ENCODE measurements around the gene PARD6G.

Gene PARD6G

DNA sequence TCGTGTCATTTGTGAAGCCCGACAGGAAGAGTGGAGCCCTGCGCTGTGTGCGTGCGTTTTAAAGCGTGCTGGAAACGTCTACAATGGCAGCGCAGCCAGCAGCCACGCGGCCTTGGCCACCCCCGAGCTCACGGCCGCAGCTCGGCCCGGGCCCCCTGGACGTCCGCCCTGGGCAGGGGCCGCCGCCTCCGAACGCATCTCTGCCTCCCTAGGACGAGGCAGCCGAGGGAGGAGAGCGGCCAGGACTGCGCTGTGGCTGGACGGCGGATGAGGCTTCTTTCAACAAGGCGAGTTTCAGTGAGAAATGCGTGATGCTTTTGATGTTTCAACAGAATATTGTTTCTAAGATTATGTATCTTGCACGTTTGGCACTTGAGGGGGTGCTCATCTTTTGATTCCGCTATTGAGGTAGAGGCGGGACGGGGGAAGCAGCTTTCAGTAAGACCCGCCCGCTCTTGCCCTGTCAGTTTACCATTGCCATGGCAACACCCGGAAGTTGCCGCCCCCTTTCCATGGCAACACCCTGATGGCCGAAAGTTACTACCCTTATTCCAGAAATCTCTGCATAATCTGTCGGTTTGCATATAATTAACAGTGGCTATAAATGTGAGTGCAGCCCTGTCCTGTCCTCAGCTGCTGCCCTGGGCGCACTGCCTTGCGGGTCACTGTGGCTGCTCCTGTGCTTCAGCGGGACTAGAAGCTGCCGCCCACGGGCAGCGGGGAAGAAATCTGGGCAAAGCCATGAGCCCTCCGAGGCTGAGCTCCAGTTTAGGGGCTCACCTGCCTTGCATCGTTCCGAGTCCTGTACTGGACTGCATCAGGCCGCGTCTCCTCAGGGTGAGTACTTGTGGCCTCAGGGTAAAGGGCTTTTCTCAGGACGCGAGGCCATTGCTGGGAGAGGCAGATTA lies 99.6 kb downstream of the PARD6G start:
- DNase-seq (ENCODE audit: low read depth, low spot score): no peak

DNA sequence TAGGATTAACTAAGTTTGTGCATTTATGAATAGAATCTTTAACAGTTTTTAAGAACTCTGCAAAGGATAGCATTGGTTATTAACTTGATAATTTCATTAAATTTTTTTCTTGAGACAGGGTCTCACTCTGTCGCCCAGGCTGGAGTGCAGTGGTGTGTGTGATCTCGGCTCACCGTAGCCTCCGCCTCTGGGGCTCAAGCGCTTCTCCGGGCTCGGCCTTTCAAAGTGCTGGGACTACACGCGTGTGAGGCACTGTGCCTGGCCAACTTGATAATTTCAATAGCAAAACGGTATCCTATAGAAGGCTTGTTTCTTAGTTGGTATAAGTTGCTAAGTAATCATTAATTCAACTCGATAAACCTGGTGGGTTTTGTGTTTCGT lies 100.3 kb downstream of the PARD6G start:
- no peak for DNase-seq (ENCODE audit: low read depth, low spot score)

DNA sequence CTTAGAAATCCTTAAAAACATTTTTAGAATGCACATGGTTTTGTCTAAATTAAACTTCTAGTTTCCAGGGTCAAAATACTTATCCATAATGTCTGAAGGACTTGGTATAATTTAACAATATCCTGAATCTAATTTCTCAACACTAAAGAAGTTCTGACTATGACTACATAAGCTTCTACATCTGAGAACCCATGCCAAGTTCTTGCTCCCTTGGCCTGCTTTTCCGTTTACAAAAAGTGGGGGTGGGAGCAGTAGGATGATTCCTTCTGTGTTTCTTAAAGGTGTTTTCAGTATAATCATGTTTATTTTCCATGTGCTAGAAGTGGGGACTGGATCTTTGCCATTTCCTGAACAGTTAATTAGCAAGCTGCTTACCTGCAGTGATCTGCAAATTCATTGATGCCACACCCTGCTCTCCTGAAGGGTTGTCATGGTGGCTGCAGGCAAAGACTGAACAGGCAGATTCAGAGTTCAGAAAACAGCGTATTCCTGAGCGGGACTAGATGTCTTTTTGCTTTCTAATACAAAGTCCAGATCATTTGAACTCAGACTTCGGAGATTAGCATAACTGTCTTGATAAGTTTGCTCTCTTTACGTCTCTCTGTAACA lies 102.0 kb downstream of the PARD6G start:
- DNase-seq (ENCODE audit: low read depth, low spot score): no peak

DNA sequence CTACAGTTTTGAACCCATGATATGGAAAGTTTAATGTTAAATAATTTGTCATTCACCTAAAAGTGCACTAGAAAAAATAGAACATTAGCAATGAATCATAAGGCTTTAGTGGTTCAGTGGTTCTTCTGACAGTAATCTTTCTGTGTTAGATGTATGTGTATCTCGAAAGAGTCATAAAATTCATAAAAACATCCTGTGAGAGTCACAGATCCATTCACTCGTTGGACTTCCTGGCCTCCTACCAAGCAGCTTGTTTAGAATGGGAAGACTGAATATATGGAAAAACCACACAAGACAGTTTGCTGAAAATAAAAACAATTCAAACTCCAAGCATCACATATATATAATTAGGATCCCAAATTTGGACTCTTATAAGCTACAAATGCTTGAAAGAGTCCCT lies 103.4 kb downstream of the PARD6G start:
- DNase-seq (ENCODE audit: low read depth, low spot score): no peak

DNA sequence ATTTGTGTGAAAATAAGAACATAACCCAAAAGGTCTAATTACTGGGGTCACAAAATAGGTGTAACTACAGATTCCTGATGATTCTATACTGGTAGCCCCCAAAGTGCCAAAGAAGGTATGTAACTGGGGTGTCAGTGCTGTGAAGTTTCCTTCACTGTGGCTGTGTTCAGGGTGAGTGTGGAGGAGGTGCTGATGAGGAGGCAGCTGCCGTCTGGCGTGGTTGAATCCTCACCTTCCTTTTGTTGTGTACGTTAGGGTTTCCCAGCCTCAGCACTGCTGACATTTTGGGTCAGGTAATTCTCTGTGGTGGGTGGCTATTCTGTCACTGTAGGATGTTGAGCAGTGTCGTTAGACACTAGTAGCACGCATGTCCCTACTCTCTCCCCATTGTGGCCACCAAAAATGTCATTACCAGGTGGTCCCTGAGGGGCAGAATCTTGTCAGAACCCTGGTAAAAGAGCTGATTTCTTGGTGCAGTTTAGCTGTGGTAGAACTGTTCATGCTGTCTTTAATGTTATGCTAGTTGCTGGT lies 106.8 kb downstream of the PARD6G start:
- DNase-seq (ENCODE audit: low read depth, low spot score): no peak

DNA sequence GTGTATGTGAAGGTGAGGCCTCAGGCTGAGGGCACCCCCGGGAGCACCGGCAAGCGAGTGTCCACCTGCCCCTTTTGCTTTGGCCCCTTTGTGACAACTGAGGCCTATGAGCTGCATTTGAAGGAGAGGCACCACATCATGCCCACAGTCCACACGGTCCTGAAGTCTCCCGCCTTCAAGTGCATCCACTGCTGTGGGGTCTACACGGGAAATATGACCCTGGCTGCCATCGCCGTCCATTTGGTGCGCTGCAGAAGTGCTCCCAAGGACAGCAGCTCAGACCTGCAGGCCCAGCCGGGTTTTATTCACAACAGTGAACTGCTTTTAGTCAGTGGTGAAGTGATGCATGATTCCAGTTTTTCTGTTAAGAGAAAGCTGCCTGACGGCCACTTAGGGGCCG lies 109.3 kb downstream of the PARD6G start:
- DNase-seq (ENCODE audit: low read depth, low spot score): no peak

DNA sequence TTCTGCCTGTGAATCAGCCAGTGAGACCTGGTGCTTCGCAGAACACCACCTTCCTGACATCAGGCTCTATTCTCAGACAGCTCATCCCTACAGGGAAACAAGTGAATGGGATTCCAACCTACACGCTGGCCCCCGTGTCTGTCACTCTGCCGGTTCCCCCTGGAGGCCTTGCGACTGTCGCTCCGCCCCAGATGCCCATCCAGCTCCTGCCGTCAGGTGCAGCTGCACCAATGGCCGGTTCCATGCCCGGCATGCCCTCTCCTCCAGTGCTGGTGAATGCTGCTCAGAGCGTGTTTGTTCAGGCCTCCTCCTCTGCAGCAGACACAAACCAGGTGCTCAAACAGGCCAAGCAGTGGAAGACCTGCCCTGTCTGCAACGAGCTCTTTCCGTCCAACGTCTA lies 110.2 kb downstream of the PARD6G start:
- no peak for DNase-seq (ENCODE audit: low read depth, low spot score)

DNA sequence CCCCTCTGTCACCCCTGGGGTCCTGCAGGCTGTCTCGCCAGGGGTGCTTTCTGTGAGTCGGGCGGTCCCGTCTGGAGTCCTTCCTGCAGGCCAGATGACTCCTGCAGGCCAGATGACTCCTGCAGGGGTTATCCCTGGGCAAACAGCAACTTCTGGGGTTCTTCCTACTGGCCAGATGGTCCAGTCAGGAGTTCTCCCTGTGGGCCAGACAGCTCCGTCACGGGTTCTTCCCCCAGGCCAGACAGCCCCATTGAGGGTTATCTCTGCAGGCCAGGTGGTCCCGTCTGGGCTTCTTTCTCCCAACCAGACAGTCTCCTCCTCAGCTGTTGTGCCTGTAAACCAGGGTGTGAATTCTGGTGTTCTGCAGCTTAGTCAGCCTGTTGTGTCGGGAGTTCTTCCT lies 110.6 kb downstream of the PARD6G start:
- no peak for DNase-seq (ENCODE audit: low read depth, low spot score)

DNA sequence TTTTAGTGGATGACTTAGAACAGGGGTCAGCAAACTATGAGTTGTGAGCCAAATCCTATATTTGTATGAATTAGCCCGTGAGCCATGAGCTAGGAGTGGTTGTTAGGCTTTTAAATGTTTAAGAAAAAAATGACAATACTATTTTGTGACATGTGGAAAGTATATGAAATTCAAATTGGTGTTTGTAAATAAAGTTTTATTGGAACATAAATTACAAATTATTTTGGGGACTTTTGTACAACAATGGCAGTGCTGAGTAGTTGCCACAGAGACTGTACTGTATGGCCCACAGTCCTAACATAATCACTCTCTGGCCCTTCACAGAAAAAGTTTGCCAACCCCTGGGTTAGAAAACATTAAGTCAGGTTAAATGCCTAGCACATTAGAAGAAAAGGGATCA lies 112.2 kb downstream of the PARD6G start:
- no peak for DNase-seq (ENCODE audit: low read depth, low spot score)

DNA sequence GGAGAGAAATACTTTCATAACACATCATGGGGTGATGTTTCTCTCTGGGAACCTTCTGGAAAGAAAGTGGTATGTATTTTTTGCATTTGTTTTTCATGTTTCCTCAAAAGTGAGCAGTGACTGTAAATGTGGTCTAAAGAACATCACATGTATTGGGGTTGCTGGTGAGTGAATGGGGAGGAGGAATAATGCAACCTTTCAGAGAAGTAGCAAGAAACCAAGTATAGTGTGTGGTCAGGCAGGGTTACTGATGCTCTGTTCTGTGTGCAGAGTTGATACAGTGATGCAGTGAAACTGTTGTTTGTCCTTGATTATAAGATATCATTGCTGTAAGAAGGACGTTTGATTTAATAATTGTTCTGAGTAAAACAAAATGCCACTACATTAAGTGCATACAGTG lies 114.2 kb downstream of the PARD6G start:
- DNase-seq (ENCODE audit: low read depth, low spot score): no peak

DNA sequence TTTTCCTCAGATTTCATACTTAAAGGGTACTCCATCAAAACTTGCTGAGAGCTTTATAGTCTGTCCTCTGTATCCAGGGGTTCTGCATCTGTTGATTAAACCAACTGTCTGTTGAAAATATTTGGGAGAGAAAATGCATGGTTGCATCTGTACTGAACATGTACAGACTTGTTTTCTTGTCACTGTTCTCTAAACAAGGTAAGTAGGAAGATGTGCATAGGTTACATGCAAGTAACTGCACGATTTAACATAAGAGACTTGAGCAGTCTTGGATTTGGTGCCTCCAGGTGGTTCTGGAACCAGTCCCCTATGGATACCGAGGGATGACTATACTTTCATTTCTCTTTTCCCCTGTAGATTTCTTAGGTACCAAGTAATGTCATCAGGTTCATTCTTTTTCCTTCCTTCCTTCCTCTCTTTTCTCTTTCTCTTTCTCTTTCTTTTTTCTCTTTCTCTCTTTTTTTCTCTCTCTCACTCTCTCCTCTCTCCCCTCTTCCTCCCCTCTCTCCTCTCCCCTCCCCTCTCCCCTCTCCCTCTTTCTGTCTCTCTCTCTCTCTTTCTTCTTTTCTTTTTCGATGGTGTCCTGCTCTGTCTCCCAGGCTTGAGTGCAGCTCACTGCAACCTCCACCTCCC lies 115.0 kb downstream of the PARD6G start:
- no peak for DNase-seq (ENCODE audit: low read depth, low spot score)

DNA sequence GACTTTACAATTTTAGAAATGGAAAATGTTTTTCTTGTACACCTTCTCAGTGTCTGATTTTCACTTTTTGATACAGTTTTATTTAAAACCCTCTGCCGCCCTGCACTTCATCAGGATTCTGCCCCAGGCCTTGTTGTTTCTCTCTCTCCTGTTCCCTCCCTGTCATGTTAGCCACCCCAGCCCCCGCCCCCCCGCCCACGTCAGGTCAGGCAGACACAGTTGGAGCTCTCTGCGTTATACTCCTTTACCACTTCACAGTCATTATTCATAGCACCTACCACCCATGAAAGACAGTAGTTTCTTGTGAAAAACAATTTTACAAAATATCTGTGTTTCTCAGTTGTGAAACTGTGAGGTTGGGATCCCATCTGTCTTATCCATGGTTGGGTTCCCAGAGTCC lies 116.8 kb downstream of the PARD6G start:
- no peak for DNase-seq (ENCODE audit: low read depth, low spot score)

DNA sequence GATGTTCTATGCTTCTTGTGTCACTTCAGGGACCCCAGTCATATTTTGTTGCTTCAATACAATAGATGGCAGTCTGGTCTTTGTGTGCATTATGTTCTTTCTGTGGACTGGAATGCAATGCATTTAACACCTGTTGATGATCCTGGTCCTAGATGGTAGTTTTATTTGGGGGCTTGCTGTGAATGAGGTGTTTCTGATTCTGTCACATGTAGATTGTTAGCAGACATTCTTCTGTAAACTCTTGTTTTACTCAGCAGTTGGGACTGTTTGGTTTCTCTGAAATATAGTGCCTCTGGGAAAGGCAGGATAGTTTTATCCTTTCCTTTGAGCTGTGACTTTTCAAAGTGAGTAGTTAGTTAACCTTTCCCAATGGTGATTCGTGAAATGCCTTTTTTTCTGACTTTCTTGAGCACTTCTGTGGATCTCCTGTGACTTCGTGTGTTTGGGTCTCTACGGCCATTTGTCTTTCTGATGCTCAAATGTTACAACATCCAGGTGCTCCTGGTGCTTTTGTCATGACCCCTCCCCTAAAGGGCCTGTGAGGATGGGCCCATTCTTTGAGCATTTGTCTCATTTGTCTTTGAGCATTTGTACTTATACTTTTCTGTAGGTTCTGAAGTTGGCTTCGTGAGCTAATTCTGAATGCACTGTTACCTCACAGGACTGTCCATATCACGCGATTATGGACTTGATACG lies 117.5 kb downstream of the PARD6G start:
- DNase-seq (ENCODE audit: low read depth, low spot score): no peak

DNA sequence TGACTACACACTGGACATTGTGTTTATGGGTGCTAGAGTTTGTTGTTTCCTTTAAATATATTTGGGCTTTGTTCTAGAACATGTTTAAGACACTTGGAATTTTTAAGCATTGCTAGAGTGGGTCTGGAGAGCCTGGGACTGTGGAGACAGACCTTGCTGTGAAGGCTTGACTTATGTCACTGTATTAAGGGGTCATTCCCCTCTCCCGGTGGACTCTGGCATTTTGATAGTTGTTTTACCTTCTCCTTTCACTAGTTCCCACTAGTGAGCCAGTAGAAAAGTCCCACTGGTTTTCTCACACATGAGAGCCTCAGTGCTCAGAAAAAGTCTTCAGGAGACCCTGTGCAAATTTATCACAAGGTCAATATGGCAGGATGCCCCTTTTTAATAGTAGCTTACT lies 119.7 kb downstream of the PARD6G start:
- no peak for DNase-seq (ENCODE audit: low read depth, low spot score)

DNA sequence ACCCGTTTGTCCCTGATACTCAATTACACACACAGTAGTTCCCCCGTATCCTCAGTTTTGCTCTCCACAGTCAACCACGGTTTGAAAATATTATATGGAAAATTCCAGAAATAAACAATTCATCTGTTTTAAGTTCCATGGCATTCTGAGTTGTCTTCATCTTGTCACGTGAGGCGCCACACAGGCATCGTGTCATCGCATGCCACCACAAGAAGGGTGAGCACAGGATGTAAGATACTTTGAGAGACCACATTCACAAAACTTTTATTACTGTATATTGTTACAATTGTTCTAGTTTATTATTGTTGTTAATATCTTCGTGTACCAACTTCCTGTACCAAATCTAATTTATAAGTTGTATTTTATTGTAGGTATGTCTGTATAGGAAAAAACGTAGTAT lies 120.5 kb downstream of the PARD6G start:
- DNase-seq (ENCODE audit: low read depth, low spot score): no peak

DNA sequence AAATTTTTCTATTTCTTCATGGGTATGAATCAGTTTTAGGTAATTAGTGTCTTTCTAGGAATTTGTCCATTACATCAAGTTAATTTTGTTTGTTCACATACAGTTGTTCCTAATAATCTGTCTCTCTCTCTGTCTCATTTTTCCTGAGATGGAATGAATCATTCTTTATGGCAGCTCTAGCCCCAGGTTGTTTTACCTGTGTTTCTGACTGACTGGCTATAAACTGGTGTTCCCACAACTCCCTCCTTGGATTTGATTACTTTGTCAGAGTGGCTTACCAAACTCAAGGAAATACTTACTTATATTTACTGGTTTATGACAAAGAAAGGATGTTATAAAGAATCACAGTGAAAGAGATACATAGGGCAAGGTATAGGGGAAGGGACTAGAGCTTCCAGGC lies 123.2 kb downstream of the PARD6G start:
- no peak for DNase-seq (ENCODE audit: low read depth, low spot score)

DNA sequence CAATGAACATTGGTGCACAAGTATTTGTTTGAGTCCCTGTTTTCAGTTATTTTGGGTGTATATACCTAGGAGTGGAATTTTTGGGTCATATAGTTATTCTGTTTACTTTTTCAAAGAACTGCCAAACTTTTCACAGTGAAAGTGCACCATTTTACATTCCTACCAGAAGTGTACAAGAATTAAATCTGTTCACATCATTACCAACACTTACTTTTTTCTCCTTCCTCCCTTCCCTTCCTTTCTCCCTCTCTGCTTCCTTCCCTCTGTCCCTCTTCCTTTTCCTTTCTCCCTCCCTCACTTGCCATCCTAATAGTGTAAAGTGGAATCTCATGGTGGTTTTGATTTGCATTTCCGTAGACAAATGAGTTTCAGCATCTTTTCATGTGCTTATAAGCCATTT lies 126.4 kb downstream of the PARD6G start:
- DNase-seq (ENCODE audit: low read depth, low spot score): no peak

DNA sequence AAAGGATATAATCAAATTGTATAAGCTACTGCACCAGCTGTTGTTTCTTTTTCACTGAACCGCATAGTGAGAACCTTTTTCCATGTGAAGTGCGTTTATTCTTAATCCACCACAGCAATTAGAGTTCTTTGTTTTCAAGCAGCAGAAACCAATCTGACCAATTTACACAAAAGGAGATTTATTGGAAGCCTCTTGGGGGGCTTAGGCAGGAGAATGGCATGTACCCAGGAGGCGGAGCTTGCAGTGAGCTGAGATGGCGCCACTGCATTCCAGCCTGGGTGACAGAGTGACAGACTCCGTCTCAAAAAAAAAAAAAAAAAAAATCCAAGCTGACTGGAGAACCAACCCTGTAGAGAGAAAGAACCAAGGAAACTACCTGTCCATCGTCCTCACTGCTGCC lies 128.2 kb downstream of the PARD6G start:
- DNase-seq (ENCODE audit: low read depth, low spot score): peak; percentile 68

DNA sequence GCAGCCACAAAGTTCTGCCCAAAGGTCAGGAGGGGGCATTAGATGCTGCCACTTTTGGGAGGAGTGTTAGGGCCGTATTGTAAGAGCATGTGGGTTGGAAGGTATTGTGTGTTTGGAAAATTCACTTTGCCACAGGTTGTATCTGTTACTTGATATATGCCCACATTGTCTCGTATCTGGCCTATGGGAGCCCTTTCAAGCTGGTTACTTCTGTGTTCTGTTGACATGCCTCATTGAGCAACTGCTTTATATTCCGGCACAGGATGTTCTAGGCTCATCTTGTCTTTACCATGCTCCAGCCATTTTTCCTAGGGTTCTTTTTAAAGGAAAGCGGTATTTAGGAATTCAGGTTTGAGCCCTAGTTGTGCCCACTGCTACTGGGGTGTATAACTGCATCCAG lies 132.3 kb downstream of the PARD6G start:
- DNase-seq (ENCODE audit: low read depth, low spot score): no peak

DNA sequence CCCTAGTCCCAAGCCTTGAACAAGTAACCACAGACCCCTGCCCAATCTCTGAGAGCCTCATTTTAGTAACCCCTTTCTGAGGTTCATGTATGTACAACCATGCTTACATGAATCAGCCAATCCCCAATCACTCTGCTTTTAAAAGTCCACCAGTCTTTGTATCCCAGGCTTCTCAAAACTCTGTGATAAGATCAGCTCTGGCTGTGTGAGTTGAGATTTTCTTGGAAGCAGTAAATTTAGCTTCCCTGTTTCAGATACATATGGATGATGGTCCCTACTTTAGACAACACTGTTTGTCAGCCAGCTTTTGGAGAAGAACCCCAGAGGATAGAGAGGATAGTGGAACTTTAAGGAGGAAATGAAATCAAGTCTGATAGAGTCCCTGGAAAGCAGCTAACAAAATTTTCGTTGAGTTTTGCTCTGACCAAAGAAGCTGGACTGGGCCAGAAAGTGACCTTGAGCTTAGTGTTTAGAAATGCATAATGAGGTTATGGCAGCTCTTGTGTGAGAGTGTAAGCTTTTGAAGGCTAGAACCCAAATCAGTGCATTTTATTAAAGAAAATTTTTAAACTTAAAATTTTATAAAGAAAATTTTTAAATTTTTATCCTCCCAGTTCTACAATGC lies 134.6 kb downstream of the PARD6G start:
- peak; percentile 14 for DNase-seq (ENCODE audit: low read depth, low spot score)

DNA sequence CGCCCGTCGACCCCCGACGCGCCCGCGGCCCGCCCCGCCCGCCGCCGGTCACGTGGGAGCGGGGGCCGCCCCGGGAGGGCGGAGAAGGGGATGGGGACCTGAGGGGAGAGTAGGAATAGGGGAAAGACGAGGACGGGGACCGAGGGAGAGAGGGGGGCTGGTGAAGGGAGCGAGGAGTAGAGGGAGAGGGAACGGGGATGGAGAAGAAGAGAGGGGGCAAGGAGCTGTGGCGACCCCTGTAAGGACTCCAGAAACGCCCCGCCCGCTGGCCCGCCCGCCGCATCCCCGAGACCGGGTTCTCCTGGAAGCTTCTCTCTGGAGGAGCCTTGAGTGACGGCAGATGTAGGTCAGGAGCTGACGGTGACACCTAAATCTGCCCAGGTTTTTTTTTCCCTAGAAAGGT lies 137.6 kb downstream of the PARD6G start:
- peak; percentile 62 for DNase-seq (ENCODE audit: low read depth, low spot score)
